Natural killer cell treated with Interleukin-12 subunit alpha and Interleukin-12 subunit beta and Interleukin-15 and Interleukin-18, amount 100 ng/mL, for 72 hours (primary cell): ENCODE results near the gene GSTM3. TPM values are rescaled to one million over a fixed set of nuclear protein-coding genes. Genes with fewer than 3 reads are reported as not detected.

Experiments
- total RNA-seq, 2 donors: library from RNA; stranded (reverse); gene quantifications; one replicate each; pipeline ENCODE4 v1.2.3, GENCODE V29; 2022

Gene GSTM3
- total RNA-seq, 2 donors from 2014 or later, result 2.3 to 4.0 TPM

Other genes with a start within 250 kb of the GSTM3 start
- 10 to 100 TPM; 13.1 to 18.7 TPM for gene CYB561D1, start 246.9 kb downstream of the GSTM3 start, total RNA-seq
- gene AMIGO1, start 231.3 kb downstream of the GSTM3 start, total RNA-seq, result 1 to 10 TPM in 1 of 2 donors, under 1 TPM in 1; 0.90 to 1.0 TPM
- gene GPR61, start 201.2 kb downstream of the GSTM3 start, total RNA-seq, result not detected
- gene GNAI3, start 192.4 kb downstream of the GSTM3 start, total RNA-seq, result 1 to 10 TPM; 8.9 to 10.0 TPM
- gene GNAT2, start 121.4 kb downstream of the GSTM3 start, total RNA-seq, result under 1 TPM in 1 of 2 donors, not detected in 1; 0.64 TPM
- 100 to 1,000 TPM in 1 of 2 donors, 10 to 100 TPM in 1; 79.0 to 144 TPM for gene AMPD2, start 121.2 kb downstream of the GSTM3 start, total RNA-seq
- gene GSTM4, start 84.9 kb downstream of the GSTM3 start, total RNA-seq, result 10 to 100 TPM in 1 of 2 donors, 1 to 10 TPM in 1; 8.4 to 25.1 TPM
- gene GSTM2, start 73.0 kb downstream of the GSTM3 start, total RNA-seq, result 10 to 100 TPM in 1 of 2 donors, 1 to 10 TPM in 1; 3.6 to 10.8 TPM
- 10 to 100 TPM in 1 of 2 donors, not detected in 1; 43.1 TPM for gene GSTM1, start 53.2 kb downstream of the GSTM3 start, total RNA-seq
- not detected for gene GSTM5, start 28.8 kb downstream of the GSTM3 start, total RNA-seq
- not detected for gene EPS8L3, start 22.9 kb upstream of the GSTM3 start, total RNA-seq
- 10 to 100 TPM in 1 of 2 donors, 1 to 10 TPM in 1; 5.6 to 24.1 TPM for gene CSF1, start 169.8 kb upstream of the GSTM3 start, total RNA-seq
- 10 to 100 TPM; 44.8 to 47.8 TPM for gene AHCYL1, start 243.7 kb upstream of the GSTM3 start, total RNA-seq